Measurements from ENCODE around the gene WDR53.
"Not testable (repeated sequence)": the region's sequence is repeated elsewhere in the genome, so short reads cannot be mapped to it uniquely, and the experiment has no call there.

Gene WDR53

GRCh38 chr3:196558476-196558875, 9.9 kb downstream of the WDR53 start:
- no peak for DNase-seq

GRCh38 chr3:196557236-196557635, 11.1 kb downstream of the WDR53 start:
- no peak for DNase-seq

- DNase-seq: no peak
These were observed 13.1 kb downstream of the WDR53 start for GRCh38 chr3:196555295-196555694.

GRCh38 chr3:196554205-196554604, 14.1 kb downstream of the WDR53 start:
- no peak for DNase-seq

- DNase-seq: no peak
These were observed 14.8 kb downstream of the WDR53 start for GRCh38 chr3:196553551-196553950.

DNA sequence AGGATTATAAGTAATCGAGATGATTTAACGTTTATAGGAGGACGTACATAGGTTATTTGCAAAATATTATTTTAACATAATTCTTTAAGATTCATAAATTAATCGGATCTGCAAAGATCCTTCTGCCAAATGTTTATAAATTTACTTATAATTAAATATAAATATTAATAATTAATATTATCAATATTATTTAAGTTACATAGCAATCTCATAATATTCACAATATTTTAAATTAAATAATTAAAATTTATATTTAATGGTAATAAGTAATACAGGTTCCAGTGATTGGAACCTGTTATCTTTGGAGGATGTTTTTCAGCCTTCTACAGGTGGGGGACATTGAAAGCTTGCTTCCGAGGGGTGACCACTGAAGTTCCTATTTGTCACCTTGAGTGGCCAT, 16.1 kb downstream of the WDR53 start:
- DNase-seq: no peak

- not testable (repeated sequence) for DNase-seq
These were observed 18.2 kb downstream of the WDR53 start for GRCh38 chr3:196550172-196550571.

- not testable (repeated sequence) for DNase-seq
These were observed 19.0 kb downstream of the WDR53 start for GRCh38 chr3:196549312-196549711.

GRCh38 chr3:196547067-196547466, 21.3 kb downstream of the WDR53 start:
- DNase-seq: no peak

DNA sequence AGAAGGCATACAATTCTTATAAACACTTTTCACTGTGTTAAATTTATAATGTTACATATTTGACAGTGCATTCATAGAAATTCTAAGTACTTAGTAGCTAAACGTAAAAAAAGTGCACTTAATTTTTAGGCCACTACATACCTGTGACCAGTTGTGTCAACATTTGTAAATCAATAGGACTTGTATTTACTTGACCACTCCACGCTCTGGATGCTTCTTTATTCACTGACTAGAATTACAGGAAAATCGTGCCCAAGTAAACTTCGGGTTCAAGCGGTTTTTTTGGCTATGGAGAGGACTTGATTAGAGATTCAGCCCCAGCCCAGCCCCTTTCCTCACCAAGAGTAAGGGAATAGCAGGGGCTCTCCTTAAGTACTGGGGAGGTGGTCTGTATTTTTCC, 21.8 kb downstream of the WDR53 start:
- DNase-seq: no peak

DNA sequence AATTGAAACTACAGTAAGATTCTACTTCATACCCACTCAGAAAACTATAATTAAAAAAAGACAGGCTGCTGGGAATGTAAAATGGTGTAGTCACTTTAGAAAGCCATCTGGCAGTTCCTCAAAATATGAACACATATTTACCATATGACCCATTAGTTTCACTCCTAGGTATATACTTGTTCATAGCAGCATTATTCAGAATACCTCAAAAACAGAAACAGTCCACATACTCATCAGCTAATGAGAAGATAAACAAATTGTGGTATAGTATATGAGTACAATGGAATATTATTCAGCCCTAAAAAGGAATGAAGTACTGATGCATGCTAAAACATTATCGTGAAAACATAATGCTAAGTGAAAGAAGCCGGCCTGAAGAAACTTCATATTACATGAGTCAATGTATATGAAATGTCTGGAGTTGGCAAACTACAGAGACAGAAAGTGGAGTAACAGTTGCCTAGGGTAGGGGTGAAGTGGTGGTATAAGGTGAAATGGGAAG, 23.8 kb downstream of the WDR53 start:
- no peak for DNase-seq

DNA sequence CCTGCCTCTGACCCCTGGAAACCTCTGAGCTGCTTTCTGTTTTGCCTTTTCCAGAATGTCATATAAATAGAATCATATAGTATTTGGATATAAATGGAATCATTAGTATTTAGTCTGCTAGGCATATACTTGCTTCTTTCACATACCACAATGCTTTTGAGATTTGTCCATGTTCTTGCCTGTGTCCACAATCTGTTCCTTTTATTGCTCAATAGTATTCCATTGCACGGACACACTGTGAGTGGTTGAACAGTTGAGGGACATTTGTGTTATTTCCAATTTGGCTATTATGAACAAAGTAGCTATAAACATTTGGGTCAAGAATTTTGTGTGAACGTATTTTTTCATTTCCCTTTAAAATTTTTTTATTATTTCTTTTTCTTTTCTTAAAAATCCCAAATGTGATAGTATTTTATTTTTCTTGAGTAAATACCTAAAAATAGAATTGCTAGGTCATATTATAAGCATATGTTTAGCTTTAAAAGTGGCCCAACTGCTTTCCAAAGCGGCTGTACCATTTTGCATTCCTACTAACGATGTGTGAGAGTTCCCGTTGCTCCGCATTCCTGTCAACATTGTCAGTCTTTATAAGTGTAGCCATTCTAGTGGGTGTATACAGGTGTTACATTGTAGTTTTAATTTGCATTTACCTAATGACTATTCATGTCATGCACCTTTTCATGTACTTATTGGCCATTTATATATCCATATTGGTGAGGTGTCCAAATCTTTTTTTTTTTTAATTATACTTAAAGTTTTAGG, 26.5 kb downstream of the WDR53 start:
- DNase-seq: no peak

GRCh38 chr3:196537319-196537984, 30.9 kb downstream of the WDR53 start:
- no peak for DNase-seq

- no peak for DNase-seq
These were observed 35.1 kb downstream of the WDR53 start for GRCh38 chr3:196533260-196533681.

GRCh38 chr3:196531418-196531817, 36.9 kb downstream of the WDR53 start:
- DNase-seq: no peak

- peak; percentile 84 for DNase-seq
These were observed 39.6 kb downstream of the WDR53 start for GRCh38 chr3:196528639-196529233.

GRCh38 chr3:196525141-196525540, 43.2 kb downstream of the WDR53 start:
- DNase-seq: no peak

DNA sequence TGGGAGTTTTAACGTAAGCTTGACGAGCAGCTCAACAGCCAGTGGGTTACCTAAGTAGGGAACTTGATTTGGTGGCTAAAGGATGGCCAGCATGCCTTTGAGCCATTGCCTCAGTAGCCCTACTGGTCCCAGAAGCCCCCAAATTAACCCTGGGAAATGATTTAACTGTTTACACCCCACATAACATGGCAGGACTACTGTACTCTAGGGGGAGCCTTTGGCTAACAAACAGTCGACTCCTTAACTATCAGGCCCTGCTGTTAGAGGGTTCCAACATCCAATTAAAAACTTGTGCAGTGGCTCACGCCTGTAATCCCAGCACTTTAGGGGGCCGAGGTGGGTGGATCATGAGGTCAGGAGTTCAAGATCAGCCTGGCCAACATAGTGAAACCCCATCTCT, 43.8 kb downstream of the WDR53 start:
- no peak for DNase-seq

- DNase-seq: no peak
These were observed 44.5 kb downstream of the WDR53 start for GRCh38 chr3:196523841-196524240.

- DNase-seq: not testable (repeated sequence)
These were observed 47.1 kb downstream of the WDR53 start for GRCh38 chr3:196521291-196521690.

DNA sequence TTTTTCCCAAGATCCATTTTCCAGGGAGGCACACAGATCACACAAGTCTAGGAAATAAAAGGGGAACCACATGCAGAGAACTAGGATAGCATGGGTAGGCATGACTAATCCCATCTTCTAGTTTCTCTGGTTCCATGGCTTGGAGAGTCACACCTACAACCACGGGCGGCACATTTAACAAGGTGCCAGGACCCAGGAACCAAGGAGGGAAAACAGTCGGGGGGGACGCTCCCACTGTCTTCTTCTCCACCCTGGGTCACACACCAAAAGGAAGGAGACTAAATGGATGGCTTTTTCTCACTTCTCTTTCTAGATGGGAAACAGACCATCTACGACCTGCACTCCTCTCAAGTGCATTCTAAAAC, 48.7 kb downstream of the WDR53 start:
- no peak for DNase-seq

- peak; percentile 48 for DNase-seq
These were observed 49.2 kb downstream of the WDR53 start for GRCh38 chr3:196518966-196519717.

DNA sequence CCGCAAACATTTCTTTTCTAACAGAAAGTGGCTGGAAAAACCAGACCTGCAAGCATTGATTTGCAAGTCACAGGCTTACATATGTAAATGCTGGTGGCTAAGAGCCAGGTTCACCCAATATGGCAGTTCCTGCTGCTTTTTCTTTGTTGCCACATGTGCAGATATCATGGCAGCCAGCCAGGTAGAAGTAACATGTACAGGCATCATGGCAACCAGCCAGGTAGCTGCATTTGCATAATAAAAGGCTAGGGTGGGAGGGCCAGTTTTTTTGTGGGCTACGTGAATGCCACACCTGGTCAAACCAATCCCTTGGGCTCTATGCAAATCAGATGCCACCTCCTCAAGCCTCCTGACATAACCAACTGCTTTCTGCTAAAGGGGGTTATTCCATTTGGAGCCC, 50.4 kb downstream of the WDR53 start:
- peak; percentile 79 for DNase-seq
